Effector memory CD8-positive, alpha-beta T cell (primary cell): ENCODE measurements around the gene ATM.

Source experiments
- ATAC-seq: fragments of 150-1000 bp; cut with Tn5 transposase; replicated peaks from 2 replicates; pipeline ENCODE4 v1.10.0; 2021; ENCODE audit warnings: mild to moderate bottlenecking, moderate library complexity
- DNase-seq, 3 experiments: peaks; one replicate each; pipeline ENCODE4 v3.0.0; 2021
- H3K27ac Mint-ChIP-seq, 2 donors: one replicate each; pipeline ENCODE4 v1.8.0; 2022; ENCODE audit warnings: mild to moderate bottlenecking in 2 of 2, mixed read lengths in 2 of 2, moderate library complexity in 2 of 2
- H3K27me3 Mint-ChIP-seq, 2 donors: one replicate each; pipeline ENCODE4 v1.8.0; 2022; ENCODE audit warnings: mixed read lengths in 2 of 2
- H3K36me3 Mint-ChIP-seq: one replicate; pipeline ENCODE4 v1.8.0; 2022; ENCODE audit warnings: mild to moderate bottlenecking, moderate library complexity, mixed read lengths; ENCODE audit not compliant: insufficient read depth
- H3K4me1 Mint-ChIP-seq, 2 donors: one replicate each; pipeline ENCODE4 v1.8.0; 2022; ENCODE audit warnings: low read depth in 2 of 2, mixed read lengths in 2 of 2
- H3K4me3 Mint-ChIP-seq, 2 donors: one replicate each; pipeline ENCODE4 v1.8.0; 2022; ENCODE audit warnings: mild to moderate bottlenecking in 2 of 2, mixed read lengths in 2 of 2, moderate library complexity in 2 of 2
- H3K9me3 Mint-ChIP-seq, 2 donors: one replicate each; pipeline ENCODE4 v1.8.0; 2022; ENCODE audit warnings: mixed read lengths in 2 of 2

Gene ATM

DNA sequence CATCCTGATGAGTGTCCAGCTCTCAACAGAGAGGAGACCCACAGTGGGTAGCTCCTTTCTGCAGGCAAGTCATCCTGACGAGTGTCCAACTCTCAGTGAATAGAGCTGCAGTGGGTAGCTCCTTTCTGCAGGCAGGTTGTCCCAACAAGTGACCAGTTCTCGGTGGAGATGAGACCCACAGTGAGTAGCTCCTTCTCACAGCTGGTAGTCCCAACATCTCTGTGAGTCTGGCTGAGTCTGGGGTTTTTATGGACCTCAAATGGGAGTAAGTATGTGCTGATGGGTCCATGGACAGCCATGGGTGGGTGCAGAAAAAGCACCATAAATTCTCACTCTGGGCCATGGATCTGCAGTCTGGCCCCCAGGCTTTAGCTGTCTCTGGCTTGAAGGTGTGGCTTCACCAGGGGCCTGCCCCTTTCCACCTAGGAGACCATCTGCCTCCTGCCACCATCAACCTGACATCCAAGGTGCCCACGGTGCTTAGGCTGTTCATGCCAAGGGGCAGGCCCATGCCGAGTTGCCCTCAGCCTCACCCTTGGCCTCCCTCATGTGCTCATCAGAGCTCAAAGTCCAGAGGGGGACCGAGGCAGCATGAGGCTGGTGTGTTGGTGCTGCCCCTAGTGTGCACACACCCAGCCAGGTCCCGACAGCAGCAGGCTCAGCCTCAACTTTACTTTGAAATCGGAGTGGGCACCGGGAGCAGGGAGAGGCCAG lies 15.7 kb upstream of the ATM start:
- Mint-ChIP-seq H3K27ac (no peak overlapping the region), H3K9me3 (peaks cover 0 to 3% of the 10 kb centered on the region in 2 donors), H3K36me3 (peaks cover 52% of the 10 kb centered on the region), H3K4me1 (peaks cover 36 to 54% of the 10 kb centered on the region in 2 donors), H3K27me3 (no peaks in the 10 kb centered on the region), H3K4me3 (no peak overlapping the region)
- no peak for ATAC-seq
- no peak for DNase-seq

DNA sequence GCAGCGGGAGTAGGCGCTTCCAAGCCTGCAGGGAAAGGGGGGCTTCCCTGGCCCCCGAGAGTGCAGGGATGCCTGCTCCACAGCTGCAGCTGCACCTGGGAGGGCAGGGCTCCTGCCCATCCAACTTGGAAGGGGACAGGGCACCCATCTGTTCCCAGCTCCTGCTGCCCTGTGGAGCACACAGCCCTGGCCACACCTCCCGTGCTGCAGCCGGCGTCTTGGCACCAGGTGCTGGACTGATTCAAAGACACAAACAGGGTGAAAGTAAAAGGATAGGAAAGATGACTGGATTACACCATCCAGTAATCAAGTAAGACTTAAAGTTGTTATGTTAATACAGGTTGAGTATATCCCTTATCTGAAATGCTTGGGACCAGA lies 15.2 kb upstream of the ATM start:
- Mint-ChIP-seq H3K9me3 (peaks cover 0 to 3% of the 10 kb centered on the region in 2 donors), H3K27me3 (no peaks in the 10 kb centered on the region), H3K27ac (peak overlapping the region in 1 of 2 donors; percentile 46), H3K36me3 (peaks cover 58% of the 10 kb centered on the region), H3K4me1 (peaks cover 36 to 56% of the 10 kb centered on the region in 2 donors), H3K4me3 (no peak overlapping the region)
- no peak for ATAC-seq
- DNase-seq, result no peak

DNA sequence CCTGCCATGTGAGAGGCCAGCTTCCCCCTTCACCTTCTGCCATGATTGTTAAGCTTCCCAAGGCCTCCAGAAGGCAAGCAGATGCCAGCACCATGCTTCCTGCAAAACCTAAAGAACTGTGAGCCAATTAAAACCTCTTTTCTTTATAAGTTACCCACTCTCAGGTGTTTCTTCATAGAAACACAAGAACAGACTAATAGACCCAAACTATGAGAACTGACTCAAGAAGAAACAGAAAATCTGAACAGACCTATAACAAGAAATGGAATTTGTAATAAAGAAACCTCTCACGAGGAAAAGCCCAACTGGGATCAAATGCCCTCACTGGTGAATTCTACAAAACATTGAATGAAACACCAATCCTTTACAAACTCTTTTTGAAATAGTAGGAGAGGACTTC lies 12.4 kb upstream of the ATM start:
- Mint-ChIP-seq H3K27me3 (no peaks in the 10 kb centered on the region), H3K4me1 (peaks cover 29 to 55% of the 10 kb centered on the region in 2 donors), H3K4me3 (peak overlapping the region in 1 of 2 donors; percentile 51), H3K27ac (peak overlapping the region; percentile 63 to 92), H3K9me3 (no peaks in the 10 kb centered on the region), H3K36me3 (peaks cover 71% of the 10 kb centered on the region)
- no peak for ATAC-seq
- DNase-seq, result no peak

DNA sequence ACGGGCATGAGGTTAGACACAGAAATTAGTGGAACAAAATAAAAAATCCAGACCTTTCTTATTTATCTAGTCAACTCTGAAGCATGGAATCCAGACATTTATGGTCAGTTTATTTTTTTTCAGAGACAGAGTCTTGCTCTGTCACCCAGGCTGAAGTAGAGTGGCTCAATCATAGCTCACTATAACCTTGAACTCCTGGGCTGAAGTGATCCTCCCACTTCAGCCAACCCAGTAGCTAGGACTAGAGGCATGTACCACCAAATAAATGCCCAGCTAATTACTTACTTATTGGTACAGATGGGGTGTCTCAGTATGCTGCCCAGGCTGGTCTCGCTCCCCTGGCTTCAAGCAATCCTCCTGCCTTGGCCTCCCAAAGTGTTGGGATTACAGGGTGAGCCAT lies 9.1 kb upstream of the ATM start:
- peaks cover 31 to 72% of the 10 kb centered on the region in 2 donors for H3K4me1 Mint-ChIP-seq
- no peak for DNase-seq
- H3K4me3 Mint-ChIP-seq, result no peak overlapping the region
- no peaks in the 10 kb centered on the region for H3K27me3 Mint-ChIP-seq
- H3K27ac Mint-ChIP-seq, result peak overlapping the region in 1 of 2 donors; percentile 60
- no peaks in the 10 kb centered on the region for H3K9me3 Mint-ChIP-seq
- H3K36me3 Mint-ChIP-seq, result peaks cover 53% of the 10 kb centered on the region
- ATAC-seq, result no peak

DNA sequence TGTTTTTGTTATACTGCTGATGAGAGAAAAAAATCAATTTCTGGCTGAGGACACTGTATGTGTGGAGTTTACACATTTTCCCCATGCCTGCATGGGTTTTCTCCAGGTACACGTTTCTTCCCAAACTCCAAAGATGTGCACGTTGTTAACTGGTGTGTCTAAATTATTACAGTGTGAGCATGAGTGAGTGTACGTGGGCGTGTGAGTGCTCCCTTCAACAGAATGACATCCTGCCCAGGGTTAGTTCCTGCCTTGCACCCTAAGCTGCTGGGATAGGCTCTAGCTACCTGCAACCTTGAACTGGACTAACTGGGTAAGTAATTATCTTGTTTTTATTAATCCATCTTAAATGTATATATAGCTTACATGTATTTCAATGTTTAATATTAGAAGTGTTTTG lies 5.9 kb upstream of the ATM start:
- H3K27me3 Mint-ChIP-seq, result no peaks in the 10 kb centered on the region
- H3K4me1 Mint-ChIP-seq, result peaks cover 44 to 80% of the 10 kb centered on the region in 2 donors
- peak overlapping the region; percentile 36 to 76 for H3K27ac Mint-ChIP-seq
- H3K9me3 Mint-ChIP-seq, result no peaks in the 10 kb centered on the region
- H3K36me3 Mint-ChIP-seq, result peaks cover 23% of the 10 kb centered on the region
- DNase-seq, result no peak
- H3K4me3 Mint-ChIP-seq, result peak overlapping the region in 1 of 2 donors; percentile 62
- no peak for ATAC-seq

DNA sequence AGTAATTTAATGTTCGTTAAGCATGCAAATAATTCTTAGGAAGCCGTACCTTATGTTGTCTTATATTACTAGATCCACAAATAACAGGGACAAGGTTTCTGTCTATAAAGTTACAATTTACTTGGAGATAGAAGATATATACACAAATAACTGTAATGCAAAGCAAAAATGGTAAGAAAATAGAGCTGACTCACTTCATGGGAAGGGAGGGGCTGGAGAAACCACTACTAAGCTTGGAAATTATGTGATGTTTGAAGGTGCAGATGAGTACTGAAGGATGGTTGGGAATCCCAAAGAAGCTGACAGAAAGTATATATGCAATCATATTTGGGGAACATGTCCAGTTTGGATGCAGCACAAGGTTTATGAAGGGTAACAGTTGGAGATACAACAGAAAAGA lies 4.4 kb upstream of the ATM start:
- Mint-ChIP-seq H3K36me3 (peaks cover 8% of the 10 kb centered on the region), H3K27me3 (no peaks in the 10 kb centered on the region), H3K4me1 (peaks cover 45 to 76% of the 10 kb centered on the region in 2 donors), H3K9me3 (no peaks in the 10 kb centered on the region), H3K4me3 (peak overlapping the region in 1 of 2 donors; percentile 15), H3K27ac (peak overlapping the region in 1 of 2 donors; percentile 1)
- DNase-seq (no peak), ATAC-seq (no peak)

DNA sequence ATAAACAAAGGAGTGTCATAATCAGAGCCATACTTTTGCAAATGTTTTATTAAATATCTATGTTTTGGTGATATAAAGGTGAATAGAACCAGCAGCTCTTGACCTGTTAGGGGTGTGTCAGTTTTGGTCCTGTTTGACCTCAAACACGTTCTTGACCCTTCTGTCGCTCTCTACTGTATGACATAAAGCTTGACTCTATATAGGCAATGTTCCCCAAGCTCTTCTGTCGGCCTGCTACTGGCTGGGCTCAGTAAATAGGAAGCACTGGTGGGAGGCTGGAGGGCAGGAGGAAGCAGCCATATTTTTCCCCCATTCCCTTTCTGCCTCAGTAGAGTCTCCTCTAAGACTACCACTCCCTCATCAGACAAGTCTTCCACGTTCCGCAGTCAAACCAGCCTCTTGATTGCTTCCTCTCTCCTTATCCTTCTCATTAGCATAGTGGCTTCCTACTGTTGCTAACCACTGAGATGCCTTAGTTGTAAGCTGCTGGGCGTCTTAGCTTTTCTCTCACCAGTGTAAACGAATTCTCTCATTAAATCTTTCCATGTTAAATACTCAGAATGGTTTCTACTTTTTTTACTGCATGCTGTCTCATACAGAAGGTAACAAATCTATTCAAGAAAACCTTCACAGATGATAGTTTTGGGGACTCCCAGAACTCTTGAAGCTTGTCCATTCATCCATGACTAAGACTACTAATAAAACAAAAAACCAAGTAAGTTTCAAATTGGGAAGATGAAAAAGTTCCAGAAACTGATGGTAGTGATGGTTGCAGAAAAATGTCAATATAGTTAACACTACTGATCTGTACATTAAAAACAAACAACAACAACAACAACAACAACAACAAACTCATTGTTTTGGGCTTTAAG lies 3.7 kb upstream of the ATM start:
- Mint-ChIP-seq H3K4me1 (peaks cover 44 to 70% of the 10 kb centered on the region in 2 donors), H3K27ac (no peak overlapping the region), H3K9me3 (no peaks in the 10 kb centered on the region), H3K4me3 (no peak overlapping the region), H3K36me3 (peaks cover 2% of the 10 kb centered on the region), H3K27me3 (no peaks in the 10 kb centered on the region)
- no peak for DNase-seq
- no peak for ATAC-seq

DNA sequence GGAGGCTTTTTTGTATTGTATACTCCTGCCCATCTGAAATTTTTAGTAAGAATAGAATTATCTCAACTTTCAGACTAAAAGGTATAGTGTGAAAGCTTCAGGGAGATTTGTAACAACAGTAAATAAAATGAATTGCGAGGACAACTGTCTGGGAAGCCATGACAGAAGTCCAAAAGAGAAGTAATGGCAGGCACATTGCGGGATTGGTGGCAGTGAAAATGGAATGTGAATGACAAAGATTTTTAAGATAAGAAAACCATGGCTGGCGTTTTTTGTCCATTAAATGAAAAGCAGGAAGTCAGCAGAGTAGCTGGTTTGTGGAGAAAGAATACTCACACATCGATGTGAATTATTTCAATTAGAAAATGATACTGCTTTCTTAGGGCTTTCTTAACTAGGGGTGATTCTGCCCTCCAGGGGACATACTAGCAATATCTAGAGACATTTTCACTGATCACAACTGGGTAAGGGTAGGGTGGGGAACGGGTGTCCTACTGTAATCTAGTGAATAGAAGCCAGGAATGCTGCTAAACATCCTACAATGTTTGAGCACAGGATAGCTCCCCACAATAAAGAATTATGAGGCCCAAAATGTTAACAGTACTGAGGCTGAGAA lies 2.0 kb upstream of the ATM start:
- Mint-ChIP-seq H3K36me3 (peaks cover 12% of the 10 kb centered on the region), H3K27me3 (no peaks in the 10 kb centered on the region), H3K4me1 (peaks cover 46 to 70% of the 10 kb centered on the region in 2 donors), H3K4me3 (no peak overlapping the region), H3K27ac (no peak overlapping the region), H3K9me3 (no peaks in the 10 kb centered on the region)
- DNase-seq, result no peak
- no peak for ATAC-seq

DNA sequence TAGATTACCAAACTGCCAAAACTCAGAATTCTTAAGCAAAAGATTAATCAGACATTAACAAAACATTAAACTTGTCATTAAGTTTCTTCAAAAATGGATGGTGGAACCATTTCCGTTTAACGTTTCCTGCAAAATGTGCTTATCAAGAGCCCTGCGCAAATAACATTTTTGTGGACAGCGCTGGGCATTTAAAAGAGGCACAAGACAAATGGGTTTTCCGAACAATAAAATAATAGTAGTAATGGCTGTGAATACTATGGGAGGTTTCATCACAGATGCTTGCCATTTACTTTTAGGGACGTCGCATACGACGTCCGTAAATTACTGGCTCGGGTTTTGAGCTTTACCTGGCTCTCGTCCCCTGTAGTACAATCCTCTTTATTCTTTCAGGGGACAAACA lies 1.5 kb upstream of the ATM start:
- ATAC-seq, result no peak
- DNase-seq, result no peak
- H3K27me3 Mint-ChIP-seq, result no peaks in the 10 kb centered on the region
- H3K4me1 Mint-ChIP-seq, result peaks cover 48 to 69% of the 10 kb centered on the region in 2 donors
- peaks cover 17% of the 10 kb centered on the region for H3K36me3 Mint-ChIP-seq
- no peaks in the 10 kb centered on the region for H3K9me3 Mint-ChIP-seq
- no peak overlapping the region for H3K4me3 Mint-ChIP-seq
- H3K27ac Mint-ChIP-seq, result no peak overlapping the region

DNA sequence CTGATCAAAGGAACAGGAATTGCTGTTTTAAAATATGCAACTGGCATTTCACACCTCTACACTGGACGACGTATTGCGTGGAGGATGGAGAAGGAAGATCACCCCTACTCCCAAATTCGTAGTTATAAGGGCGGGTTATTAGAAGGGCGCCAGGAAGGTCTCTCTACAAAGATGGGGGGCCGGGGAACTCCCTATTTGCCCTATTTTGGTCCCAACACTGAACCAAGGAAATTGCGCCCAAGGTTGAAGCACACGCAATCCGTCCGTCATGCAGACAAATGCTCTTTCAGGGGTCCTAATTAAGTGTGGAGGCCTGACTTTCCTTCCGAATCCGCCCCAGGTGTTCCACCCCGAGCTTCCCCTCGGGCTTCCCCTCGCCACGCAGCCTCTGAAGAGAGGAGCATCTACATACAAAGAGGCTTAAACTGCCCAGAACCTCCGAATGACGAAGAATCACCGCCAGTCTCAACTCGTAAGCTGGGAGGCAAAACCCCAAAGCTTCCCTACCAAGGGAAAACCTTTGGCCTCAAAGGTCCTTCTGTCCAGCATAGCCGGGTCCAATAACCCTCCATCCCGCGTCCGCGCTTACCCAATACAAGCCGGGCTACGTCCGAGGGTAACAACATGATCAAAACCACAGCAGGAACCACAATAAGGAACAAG lies 825 bp upstream of the ATM start:
- H3K4me1 Mint-ChIP-seq, result peaks cover 51 to 69% of the 10 kb centered on the region in 2 donors

DNA sequence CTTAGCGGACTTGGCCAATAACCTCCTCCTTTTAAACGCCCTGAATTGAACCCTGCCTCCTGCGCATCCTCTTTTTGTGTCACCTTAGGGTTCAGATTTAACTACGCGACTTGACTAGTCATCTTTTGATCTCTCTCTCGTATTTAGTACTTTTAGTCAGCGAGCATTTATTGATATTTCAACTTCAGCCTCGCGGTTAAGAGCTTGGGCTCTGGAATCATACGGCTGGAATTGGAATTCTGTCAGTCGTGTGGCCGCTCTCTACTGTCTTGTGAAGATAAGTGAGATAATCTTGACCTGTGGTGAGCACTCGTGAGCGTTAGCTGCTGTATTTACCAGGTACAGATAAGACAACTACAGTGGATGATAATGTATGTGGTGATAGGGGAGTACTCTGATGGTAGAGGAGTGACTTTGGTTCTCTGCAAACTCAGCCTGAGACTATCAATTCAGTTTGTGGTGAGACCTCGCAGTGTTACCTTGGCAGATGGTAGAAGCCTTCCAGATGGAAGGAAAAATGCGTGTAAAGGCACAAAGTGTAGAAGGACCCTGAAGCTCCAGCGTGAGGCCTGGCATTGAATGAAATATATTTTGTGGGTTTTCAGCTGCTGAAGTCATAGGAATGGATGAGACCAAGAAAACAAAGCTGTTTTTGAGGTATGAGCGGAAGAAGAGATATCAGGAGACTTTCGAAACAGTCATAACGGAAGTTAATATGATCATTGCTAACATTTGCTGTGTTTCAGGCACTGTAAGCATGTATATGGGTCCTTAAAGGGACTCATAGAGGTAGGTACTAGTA lies 682 bp downstream of the ATM start:
- Mint-ChIP-seq H3K27ac (no peak overlapping the region), H3K4me3 (no peak overlapping the region), H3K36me3 (peaks cover 37% of the 10 kb centered on the region), H3K27me3 (no peaks in the 10 kb centered on the region), H3K9me3 (no peaks in the 10 kb centered on the region), H3K4me1 (peaks cover 52 to 64% of the 10 kb centered on the region in 2 donors)
- DNase-seq (peak in 1 of 3 experiments; percentile 32), ATAC-seq (no peak)

More for the DNA sequence above, 825 bp upstream of the ATM start:
- H3K27ac Mint-ChIP-seq, result no peak overlapping the region
- no peaks in the 10 kb centered on the region for H3K27me3 Mint-ChIP-seq
- DNase-seq, result peak in 2 of 3 experiments; percentile 33 to 37
- ATAC-seq, result peak; percentile 7
- no peaks in the 10 kb centered on the region for H3K9me3 Mint-ChIP-seq
- no peak overlapping the region for H3K4me3 Mint-ChIP-seq
- H3K36me3 Mint-ChIP-seq, result peaks cover 23% of the 10 kb centered on the region

DNA sequence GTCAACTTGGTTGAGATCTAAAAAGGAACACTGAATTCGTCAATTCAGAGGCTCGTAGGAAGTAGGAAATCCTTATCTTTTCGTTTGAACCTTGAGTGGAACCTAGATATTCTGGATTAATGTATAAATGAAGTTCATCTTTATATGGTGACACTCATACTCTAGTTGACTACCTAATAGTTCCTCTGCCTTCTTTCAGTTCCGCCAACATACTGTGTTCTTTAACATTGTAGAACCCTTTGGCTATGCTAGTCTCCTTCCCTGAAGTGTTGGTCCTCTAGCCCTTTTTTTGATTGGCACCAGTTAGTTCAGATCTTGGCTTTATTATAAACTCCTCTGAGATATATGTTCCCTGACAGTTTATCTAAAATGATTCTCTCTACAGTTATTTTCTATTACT lies 1.5 kb downstream of the ATM start:
- no peak overlapping the region for H3K4me3 Mint-ChIP-seq
- H3K9me3 Mint-ChIP-seq, result no peaks in the 10 kb centered on the region
- H3K27me3 Mint-ChIP-seq, result no peaks in the 10 kb centered on the region
- peaks cover 45% of the 10 kb centered on the region for H3K36me3 Mint-ChIP-seq
- no peak for ATAC-seq
- H3K4me1 Mint-ChIP-seq, result peaks cover 49 to 61% of the 10 kb centered on the region in 2 donors
- no peak overlapping the region for H3K27ac Mint-ChIP-seq
- DNase-seq, result no peak
